Bronchial epithelial cell (primary cell): ENCODE results near the gene FNDC3A. TPM values are rescaled to one million over a fixed set of nuclear protein-coding genes. Genes with fewer than 3 reads are reported as not detected.
A peak's percentile ranks its signal among the peaks of the same experiment; 100 is the strongest.

Experiments used
- DNase-seq: peaks from one replicate; pipeline ENCODE4 v3.0.0-alpha.2; 2010; ENCODE audit warnings: low read depth
- FAIRE-seq: peaks from 2 replicates; lab custom pipeline; 2011; peaks lifted over from hg19 to GRCh38; lab: Jason Lieb, UNC
- H3K27me3 ChIP-seq: 2 replicates; pipeline ENCODE4 v1.5.1; 2011; ENCODE audit warnings: low read length; ENCODE audit not compliant: control insufficient read depth, insufficient read depth
- H3K36me3 ChIP-seq: 2 replicates; pipeline ENCODE4 v1.5.1; 2011; ENCODE audit warnings: low read length; ENCODE audit not compliant: control insufficient read depth, insufficient read depth
- H3K4me3 ChIP-seq: 2 replicates; pipeline ENCODE4 v1.5.1; 2011; ENCODE audit warnings: mild to moderate bottlenecking, low read depth, low read length, control low read depth
- total RNA-seq: library from RNA; depleted of rRNA; stranded (reverse); fragments of >200 nt; gene quantifications from 2 replicates; pipeline ENCODE4 v1.2.1, GENCODE V29; 2014
- TF ChIP-seq, protein P1 (sequence below): IDR thresholded peaks from 2 replicates; pipeline ENCODE4 v1.5.1; 2011; ENCODE audit warnings: mild to moderate bottlenecking, moderate library complexity, low read length, control low read depth, inconsistent platforms; ENCODE audit not compliant: insufficient read depth, severe bottlenecking

Gene FNDC3A
- total RNA-seq, 1 donor from 2014 or later = 24.0 TPM

DNA sequence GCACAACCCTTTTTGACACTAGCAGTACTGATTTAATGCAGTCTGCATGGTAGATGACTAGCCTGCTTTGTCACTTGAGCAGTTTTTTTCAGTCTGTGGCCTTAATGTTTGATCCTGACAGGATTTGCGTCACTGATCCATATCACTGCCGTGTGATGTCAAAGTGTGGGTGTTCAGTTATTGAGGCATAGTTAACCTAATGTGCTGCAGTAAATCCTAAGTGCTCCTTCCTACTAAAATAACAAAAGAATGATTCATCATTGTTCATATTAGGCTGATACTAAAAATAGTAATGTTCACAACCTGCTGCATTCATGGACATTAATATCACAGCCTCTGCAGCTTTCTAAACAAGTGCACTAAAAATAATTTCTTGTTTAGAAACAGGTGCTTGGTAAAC is 122.5 kb downstream of the FNDC3A start:
- H3K36me3 ChIP-seq = no peaks in the 10 kb centered on the region
- DNase-seq = peak; percentile 95
- FAIRE-seq = no peak
- no peak overlapping the region for H3K4me3 ChIP-seq
- TF ChIP-seq, protein P1, sequence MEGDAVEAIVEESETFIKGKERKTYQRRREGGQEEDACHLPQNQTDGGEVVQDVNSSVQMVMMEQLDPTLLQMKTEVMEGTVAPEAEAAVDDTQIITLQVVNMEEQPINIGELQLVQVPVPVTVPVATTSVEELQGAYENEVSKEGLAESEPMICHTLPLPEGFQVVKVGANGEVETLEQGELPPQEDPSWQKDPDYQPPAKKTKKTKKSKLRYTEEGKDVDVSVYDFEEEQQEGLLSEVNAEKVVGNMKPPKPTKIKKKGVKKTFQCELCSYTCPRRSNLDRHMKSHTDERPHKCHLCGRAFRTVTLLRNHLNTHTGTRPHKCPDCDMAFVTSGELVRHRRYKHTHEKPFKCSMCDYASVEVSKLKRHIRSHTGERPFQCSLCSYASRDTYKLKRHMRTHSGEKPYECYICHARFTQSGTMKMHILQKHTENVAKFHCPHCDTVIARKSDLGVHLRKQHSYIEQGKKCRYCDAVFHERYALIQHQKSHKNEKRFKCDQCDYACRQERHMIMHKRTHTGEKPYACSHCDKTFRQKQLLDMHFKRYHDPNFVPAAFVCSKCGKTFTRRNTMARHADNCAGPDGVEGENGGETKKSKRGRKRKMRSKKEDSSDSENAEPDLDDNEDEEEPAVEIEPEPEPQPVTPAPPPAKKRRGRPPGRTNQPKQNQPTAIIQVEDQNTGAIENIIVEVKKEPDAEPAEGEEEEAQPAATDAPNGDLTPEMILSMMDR = no peak
- H3K27me3 ChIP-seq = no peaks in the 10 kb centered on the region

DNA sequence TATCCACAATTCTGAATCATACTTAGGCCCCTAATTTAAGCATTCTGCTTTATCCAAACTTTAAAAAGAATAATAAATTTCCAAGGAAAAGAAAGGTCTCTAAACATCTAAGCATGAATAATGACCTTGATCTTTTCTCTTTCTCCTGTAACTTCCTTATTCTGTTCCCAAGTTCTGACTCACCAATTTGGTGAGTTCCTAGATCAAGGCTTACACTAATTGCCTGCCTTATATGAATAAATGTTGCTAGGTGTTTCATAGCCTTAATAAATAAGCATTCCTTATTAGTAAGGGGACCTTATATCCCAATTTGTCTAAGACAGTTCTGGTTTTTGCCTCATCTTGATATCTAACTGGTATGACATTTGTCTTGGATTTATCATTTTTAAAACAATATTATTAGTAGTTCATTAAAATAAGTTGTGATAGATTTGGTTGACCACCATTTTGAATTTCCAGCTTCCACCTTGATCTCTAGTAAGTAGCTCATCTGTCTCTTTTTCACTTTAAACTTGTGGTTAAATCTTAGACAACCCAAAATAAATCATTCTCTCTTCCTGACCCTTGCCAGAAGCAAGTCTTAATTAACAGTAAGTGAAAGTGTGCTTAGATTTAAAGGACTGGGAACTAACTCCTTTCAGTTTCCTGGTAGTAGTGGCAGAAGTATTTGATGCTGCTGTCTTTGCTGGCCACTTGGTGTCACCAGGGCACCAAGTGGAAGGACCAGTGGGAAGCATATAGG is 123.2 kb downstream of the FNDC3A start:
- no peaks in the 10 kb centered on the region for H3K27me3 ChIP-seq
- TF ChIP-seq, protein P1 = peak; percentile 13
- no peak for FAIRE-seq

DNA sequence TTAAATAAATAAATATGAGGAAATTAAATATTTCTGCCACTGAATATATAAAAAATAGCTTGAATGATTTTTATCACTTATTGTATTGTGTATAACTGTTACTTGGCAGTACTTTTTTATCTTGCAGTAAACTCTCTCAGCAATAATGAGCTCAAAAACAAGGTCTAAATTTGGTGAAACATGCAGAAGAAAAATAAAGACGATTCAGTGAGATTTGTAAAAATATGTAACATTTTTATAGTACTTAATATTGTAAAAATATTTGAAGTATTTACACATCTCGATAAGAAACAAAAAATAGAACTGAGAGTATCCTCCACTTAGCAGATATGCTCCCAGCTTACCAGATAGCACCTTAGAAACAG is 123.8 kb downstream of the FNDC3A start:
- Histone ChIP-seq H3K27me3 (no peaks in the 10 kb centered on the region), H3K4me3 (no peak overlapping the region), H3K36me3 (no peaks in the 10 kb centered on the region)
- DNase-seq (no peak), FAIRE-seq (no peak)
- TF ChIP-seq, protein P1 = no peak

More for the DNA sequence above, 123.2 kb downstream of the FNDC3A start:
- DNase-seq = peak; percentile 43
- Histone ChIP-seq H3K4me3 (no peak overlapping the region), H3K36me3 (no peaks in the 10 kb centered on the region)

DNA sequence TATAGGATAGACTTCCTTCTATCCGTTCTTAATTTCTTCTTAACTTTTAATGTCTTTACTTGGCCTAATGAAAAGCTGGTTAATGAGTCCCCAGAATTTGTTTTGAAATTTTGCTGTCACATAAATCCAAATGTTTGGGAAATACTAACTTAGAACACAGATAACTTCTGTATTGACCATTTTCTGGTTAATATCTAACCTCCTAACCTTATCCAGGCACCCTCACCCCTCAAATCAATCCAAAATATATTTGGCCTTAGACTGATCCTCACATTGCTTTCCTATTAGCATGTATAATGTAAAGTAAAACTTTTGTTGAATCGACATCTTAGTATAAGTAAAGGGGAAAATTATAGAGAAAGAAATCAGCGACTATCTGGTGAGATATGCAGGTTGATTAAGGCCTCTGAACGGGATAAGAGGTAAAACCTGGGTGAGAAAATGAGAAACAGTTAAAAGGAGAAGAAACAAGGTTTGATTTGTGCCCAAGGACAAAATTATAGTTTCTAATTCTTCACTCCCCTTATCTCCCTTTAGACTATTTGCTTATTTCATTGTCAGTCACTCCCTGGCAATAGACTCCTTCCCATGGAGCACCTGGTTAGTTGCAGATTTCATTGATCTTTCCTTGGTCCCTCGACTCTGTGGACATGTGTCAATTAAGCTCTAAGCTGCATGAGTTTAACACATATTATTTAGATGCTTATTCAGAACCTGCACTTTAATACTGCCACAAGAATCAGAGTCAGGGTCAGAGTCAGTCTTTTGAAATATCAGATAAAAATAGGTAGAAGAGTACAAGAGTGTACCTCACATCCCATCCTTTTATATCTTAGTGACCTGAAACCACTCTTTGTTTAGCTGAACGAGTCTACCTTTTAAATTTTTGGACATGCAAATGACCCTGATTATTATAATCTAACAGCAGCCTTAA is 125.2 kb downstream of the FNDC3A start:
- no peak for DNase-seq
- Histone ChIP-seq H3K27me3 (no peaks in the 10 kb centered on the region), H3K4me3 (no peak overlapping the region), H3K36me3 (no peaks in the 10 kb centered on the region)
- FAIRE-seq = no peak
- TF ChIP-seq, protein P1 = no peak

DNA sequence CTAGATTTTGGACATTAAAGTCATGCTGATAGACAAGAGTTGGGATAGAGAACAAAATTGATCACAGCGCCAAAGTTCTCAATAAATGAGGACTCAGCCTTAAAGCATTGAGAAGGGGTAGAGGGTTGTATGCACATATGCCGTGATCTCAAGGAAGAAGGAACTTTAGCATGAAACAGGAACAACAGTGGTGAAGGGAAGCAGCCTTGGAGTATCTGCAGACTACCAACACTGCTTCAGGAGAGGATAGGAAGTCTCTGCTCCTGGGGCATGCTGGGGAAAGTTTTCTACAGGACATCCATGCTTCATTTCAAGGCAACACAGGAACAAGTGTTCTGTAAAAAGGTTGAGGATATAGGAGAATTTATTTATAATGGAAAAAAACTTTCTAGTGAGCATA is 132.5 kb downstream of the FNDC3A start:
- no peaks in the 10 kb centered on the region for H3K36me3 ChIP-seq
- TF ChIP-seq, protein P1 = no peak
- DNase-seq = no peak
- no peak for FAIRE-seq
- H3K4me3 ChIP-seq = no peak overlapping the region
- no peaks in the 10 kb centered on the region for H3K27me3 ChIP-seq
